ENCODE results near the gene CPA2.
"Not testable (repeated sequence)": the region's sequence is repeated elsewhere in the genome, so short reads cannot be mapped to it uniquely, and the experiment has no call there.

Gene CPA2

GRCh38 chr7:130321542-130322229, 55.0 kb downstream of the CPA2 start:
- not testable (repeated sequence) for DNase-seq

GRCh38 chr7:130322615-130323014, 56.0 kb downstream of the CPA2 start:
- no peak for DNase-seq

GRCh38 chr7:130324306-130324943, 57.8 kb downstream of the CPA2 start:
- no peak for DNase-seq

- DNase-seq = no peak
Observed at GRCh38 chr7:130329681-130330080, 63.0 kb downstream of the CPA2 start.

GRCh38 chr7:130332259-130333053, 65.8 kb downstream of the CPA2 start:
- no peak for DNase-seq

GRCh38 chr7:130333832-130334231, 67.2 kb downstream of the CPA2 start:
- DNase-seq = no peak

- DNase-seq = no peak
Observed at GRCh38 chr7:130334274-130334673, 67.6 kb downstream of the CPA2 start.

GRCh38 chr7:130337410-130337971, 70.8 kb downstream of the CPA2 start:
- DNase-seq = no peak

- DNase-seq = no peak
Observed at GRCh38 chr7:130338233-130338632, 71.6 kb downstream of the CPA2 start.

Measured in NCI-H446 treated with DMSO at 0.1 percent for 48 hours (cell line).